HCT116 (cell line): ENCODE measurements around the gene CIAO1. TPM values are rescaled to one million over a fixed set of nuclear protein-coding genes. Genes with fewer than 3 reads are reported as not detected.

Source experiments
- ATAC-seq: fragments of 200-7000 bp; cut with Tn5 transposase; 2 replicates; pipeline ENCODE4 v1.9.1; 2020; ENCODE audit warnings: mild to moderate bottlenecking, moderate library complexity
- Bru-seq: library from RNA; stranded (reverse); fragments of 400-500 nt; gene quantifications from one replicate; lab custom pipeline; 2021; lab: Mats Ljungman, UMichigan
- BruChase-seq, 2 experiments: library from RNA; stranded (reverse); fragments of 400-500 nt; gene quantifications; one replicate each; lab custom pipeline; 2021; lab: Mats Ljungman, UMichigan
- BruUV-seq: library from RNA; stranded (reverse); fragments of 400-500 nt; replicated peaks from 2 replicates; lab custom pipeline; 2021; lab: Mats Ljungman, UMichigan
- CTCF ChIA-PET: fragments of 300-600 bp; sonication (Branson Sonifier 250); formaldehyde crosslinking; loops from one replicate; lab custom pipeline; 2021; ENCODE audit warnings: antibody characterized with exemption; lab: Charles Lee
- POLR2A ChIA-PET: fragments of 300-600, 350-600 bp; sonication (Branson Sonifier 250); formaldehyde crosslinking; loops from one replicate; lab custom pipeline; 2021; ENCODE audit warnings: antibody characterized with exemption; lab: Charles Lee
- RAD21 ChIA-PET, 2 experiments: fragments of 300-600 bp; sonication (Branson Sonifier 250); formaldehyde crosslinking; loops; one replicate each; lab custom pipeline; 2023; ENCODE audit warnings: low total read pairs in 2 of 2; ENCODE audit not compliant: uncharacterized antibody in 2 of 2, unreplicated experiment in 2 of 2, low non-redundant PET in 1 of 2; lab: Charles Lee
- DNase-seq: peaks from one replicate; pipeline ENCODE4 v3.0.0-alpha.2; 2010; ENCODE audit warnings: low read depth, low spot score
- H2AFZ ChIP-seq: fragments of 200-600 bp; shearing (Covaris generic), sonication (generic); 2 replicates; pipeline ENCODE4 v1.6.1; 2017; ENCODE audit warnings: low read depth, mixed run types, mixed read lengths, antibody characterized with exemption, low read length; ENCODE audit not compliant: poor library complexity, severe bottlenecking
- H3K27ac ChIP-seq: 2 replicates; pipeline ENCODE4 v1.5.1; 2012; ENCODE audit warnings: low read depth, low read length
- H3K27me3 ChIP-seq: fragments of 200-600 bp; sonication (generic); 2 replicates; pipeline ENCODE4 v1.6.1; 2016; ENCODE audit warnings: mixed run types, low read length, mixed read lengths; ENCODE audit not compliant: insufficient read depth
- H3K36me3 ChIP-seq, 2 experiments: fragments of 200-500 bp in 1 of 2; fragments of 200-600 bp in 1 of 2; sonication (Bioruptor generic) in 1 of 2; sonication (generic) in 1 of 2; 2 replicates each; pipeline versions ENCODE4 v1.5.1 to v1.6.1; 2014 to 2016; ENCODE audit warnings: low read length in 2 of 2, inconsistent platforms in 1 of 2, mixed read lengths in 1 of 2, mixed run types in 1 of 2; ENCODE audit not compliant: insufficient read depth in 2 of 2, control insufficient read depth in 1 of 2
- H3K4me1 ChIP-seq, 2 experiments: fragments of 200-600 bp in 1 of 2; sonication (generic) in 1 of 2; 2 replicates each; pipeline versions ENCODE4 v1.5.1 to v1.6.1; 2012 to 2017; ENCODE audit warnings: low read length in 2 of 2, inconsistent platforms in 1 of 2, mild to moderate bottlenecking in 1 of 2, mixed read lengths in 1 of 2, mixed run types in 1 of 2, moderate library complexity in 1 of 2; ENCODE audit not compliant: insufficient read depth in 2 of 2, control insufficient read depth in 1 of 2
- H3K4me2 ChIP-seq: fragments of 200-600 bp; sonication (generic); 2 replicates; pipeline ENCODE4 v1.6.1; 2017; ENCODE audit warnings: mixed run types, low read length, mixed read lengths
- H3K4me3 ChIP-seq, 2 experiments: fragments of 200-600 bp in 1 of 2; sonication (generic) in 1 of 2; replicated peaks in 1 of 2; 2 replicates each; pipeline ENCODE4 v1.5.1; 2011 to 2016; ENCODE audit warnings: low read length in 2 of 2, control low read depth in 1 of 2, low read depth in 1 of 2, mild to moderate bottlenecking in 1 of 2, mixed read lengths in 1 of 2, mixed run types in 1 of 2
- H3K79me2 ChIP-seq: fragments of 200-600 bp; sonication (generic); 2 replicates; pipeline ENCODE4 v1.6.1; 2017; ENCODE audit warnings: mild to moderate bottlenecking, mixed run types, low read length, moderate library complexity, mixed read lengths; ENCODE audit not compliant: insufficient read depth
- H3K9ac ChIP-seq: fragments of 200-600 bp; sonication (generic); 2 replicates; pipeline ENCODE4 v1.6.1; 2016; ENCODE audit warnings: low read length, mixed read lengths
- H3K9me2 ChIP-seq: fragments of 200-600 bp; sonication (generic), shearing (Covaris generic); 2 replicates; pipeline ENCODE4 v1.6.1; 2017; ENCODE audit warnings: mixed run types, mild to moderate bottlenecking, moderate library complexity; ENCODE audit not compliant: insufficient read depth
- H3K9me3 ChIP-seq, 2 experiments: fragments of 200-500 bp in 1 of 2; fragments of 200-600 bp in 1 of 2; sonication (Bioruptor generic) in 1 of 2; sonication (generic) in 1 of 2; 2 replicates each; pipeline ENCODE4 v1.6.1; 2014 to 2017; ENCODE audit warnings: low read length in 2 of 2, mixed read lengths in 2 of 2, inconsistent platforms in 1 of 2, low read depth in 1 of 2, mild to moderate bottlenecking in 1 of 2, mixed run types in 1 of 2, moderate library complexity in 1 of 2; ENCODE audit not compliant: control insufficient read depth in 1 of 2, insufficient read depth in 1 of 2
- H4K20me1 ChIP-seq: fragments of 200-600 bp; sonication (generic), shearing (Covaris generic); 2 replicates; pipeline ENCODE4 v1.6.1; 2017; ENCODE audit warnings: mixed run types, mild to moderate bottlenecking, moderate library complexity; ENCODE audit not compliant: insufficient read depth
- CBX3 ChIP-seq: IDR thresholded peaks from 2 replicates; pipeline ENCODE4 v1.6.1; 2012; ENCODE audit warnings: low read depth
- CEBPB ChIP-seq: IDR thresholded peaks from 2 replicates; pipeline ENCODE4 v1.6.1; 2012; ENCODE audit warnings: low read depth
- ELF1 ChIP-seq: IDR thresholded peaks from 2 replicates; pipeline ENCODE4 v1.6.1; 2012; ENCODE audit warnings: low read depth, borderline replicate concordance
- EZH2 ChIP-seq: fragments of 200-600 bp; sonication (generic); IDR thresholded peaks from 2 replicates; pipeline ENCODE4 v1.6.1; 2017; ENCODE audit warnings: antibody characterized with exemption, mixed run types
- EZH2phosphoT487 ChIP-seq: fragments of 200-600 bp; IDR thresholded peaks from 2 replicates; pipeline ENCODE4 v1.6.1; 2018; ENCODE audit warnings: antibody characterized with exemption, borderline replicate concordance
- FOSL1 ChIP-seq: IDR thresholded peaks from 2 replicates; pipeline ENCODE4 v1.6.1; 2012; ENCODE audit warnings: low read depth
- JUND ChIP-seq: IDR thresholded peaks from 2 replicates; pipeline ENCODE4 v1.6.1; 2012
- MAX ChIP-seq: IDR thresholded peaks from 2 replicates; pipeline ENCODE4 v1.6.1; 2012
- POLR2A ChIP-seq: IDR thresholded peaks from 2 replicates; pipeline ENCODE4 v1.7.0; 2011; ENCODE audit warnings: borderline replicate concordance; ENCODE audit not compliant: insufficient read depth, insufficient read length; ENCODE audit errors: extremely low read depth
- RAD21 ChIP-seq: IDR thresholded peaks from 2 replicates; pipeline ENCODE4 v1.6.1; 2012; ENCODE audit warnings: low read depth, mild to moderate bottlenecking
- SIN3A ChIP-seq: IDR thresholded peaks from 2 replicates; pipeline ENCODE4 v1.6.1; 2012; ENCODE audit warnings: low read depth
- SP1 ChIP-seq: IDR thresholded peaks from 2 replicates; pipeline ENCODE4 v1.6.1; 2012; ENCODE audit warnings: low read depth
- TCF7L2 ChIP-seq: IDR thresholded peaks from 2 replicates; pipeline ENCODE4 v1.7.0; 2011; ENCODE audit warnings: borderline replicate concordance, inconsistent platforms; ENCODE audit not compliant: insufficient read depth, insufficient read length; ENCODE audit errors: extremely low read depth
- YY1 ChIP-seq: IDR thresholded peaks from 2 replicates; pipeline ENCODE4 v1.6.1; 2011; ENCODE audit warnings: low read length, low read depth, moderate library complexity, mild to moderate bottlenecking; ENCODE audit not compliant: insufficient replicate concordance; ENCODE audit errors: extremely low read depth
- ZBTB33 ChIP-seq: IDR thresholded peaks from 2 replicates; pipeline ENCODE4 v1.6.1; 2011; ENCODE audit warnings: mild to moderate bottlenecking, low read length, moderate library complexity; ENCODE audit not compliant: insufficient replicate concordance; ENCODE audit errors: extremely low read depth
- ZNF274 ChIP-seq: fragments of 200-500 bp; sonication (Bioruptor generic); IDR thresholded peaks from 2 replicates; pipeline ENCODE4 v1.6.1; 2014; ENCODE audit warnings: mild to moderate bottlenecking, low read depth, low read length, inconsistent platforms
- intact Hi-C: fragments of 100-400 bp; cut with micrococcal nuclease; formaldehyde crosslinking; loops from 2 replicates; pipeline ENCODE4 v1.10.0; 2022
- long read RNA-seq: library from polyadenylated mRNA; unstranded; transcript quantifications from one replicate; pipeline ENCODE4 v2.0.0, GENCODE V29; 2021; ENCODE audit not compliant: unreplicated experiment
- polyA plus RNA-seq: library from polyadenylated mRNA; unstranded; fragments of >200 nt; gene quantifications from 2 replicates; pipeline ENCODE4 v1.2.1, GENCODE V29; 2012; ENCODE audit warnings: missing spikeins
- total RNA-seq: library from RNA; stranded (reverse); gene quantifications from one replicate; pipeline ENCODE4 v1.2.1, GENCODE V29; 2021; ENCODE audit not compliant: unreplicated experiment
- TF ChIP-seq, protein P1 (sequence below): IDR thresholded peaks from 2 replicates; pipeline ENCODE4 v1.6.1; 2012; ENCODE audit warnings: low read depth
- TF ChIP-seq, protein P2 (sequence below): IDR thresholded peaks from 2 replicates; pipeline ENCODE4 v1.6.1; 2012

CIAO1 gene
- total RNA-seq (76.8 TPM), Bru-seq, nascent RNA (percentile 90 among the genes with signal in this experiment), BruChase-seq, experiment 1, labeled RNA remaining after a 6-hour chase (percentile 96 among the genes with signal in this experiment), BruChase-seq, experiment 2, labeled RNA remaining after a 2-hour chase (percentile 95 among the genes with signal in this experiment)
- 54.7 and 62.0 TPM in 2 replicates for polyA plus RNA-seq
- long read RNA-seq, transcript CIAO1-203 (7 exons, 1,533 nt), result major isoform, 228 of 308 reads
- long read RNA-seq, partial matches to known transcripts, result 14 of 308 reads
- long read RNA-seq, other reads (novel, unspliced or antisense), result 66 of 308 reads

- no peaks in the 10 kb centered on the region for H4K20me1 ChIP-seq
- H3K4me3 ChIP-seq, result peak within 1 kb of the TSS; percentile 89 to 93
- no peak within 1 kb of the TSS for H2AFZ ChIP-seq
- BruUV-seq, result TSS peak; percentile 61
- peaks cover 14 to 32% of the 10 kb centered on the region in 2 experiments; a peak in 3 of 4 replicates for H3K36me3 ChIP-seq
- H3K9me3 ChIP-seq, result no peaks in the 10 kb centered on the region
- ChIA-PET RAD21 (no interaction called here), CTCF (interaction anchor here (1.1 to 2.5 kb wide), 2 partner anchors 92 to 273 kb away, joined by 5 to 14 read pairs; no protein-coding TSS in a partner anchor), POLR2A (interaction anchor here (0.7 kb wide), 1 partner anchor 127 kb away, joined by 5 read pairs; no protein-coding TSS in a partner anchor)
- peaks cover 72% of the 10 kb centered on the region for H3K79me2 ChIP-seq
- H3K27me3 ChIP-seq, result no peaks in the 10 kb centered on the region
- peak within 1 kb of the TSS; percentile 71 for H3K27ac ChIP-seq
- intact Hi-C loops, result loop anchor here (2.0 kb wide), 3 partner anchors 39 to 273 kb away; partner anchors contain the start of genes ASTL and SNRNP200
- peaks cover 14 to 34% of the 10 kb centered on the region in 2 experiments for H3K4me1 ChIP-seq
- peak within 1 kb of the TSS; percentile 77 for H3K9ac ChIP-seq
- peak; percentile 90 for DNase-seq
- H3K4me2 ChIP-seq, result peak within 1 kb of the TSS; percentile 75
- no peaks in the 10 kb centered on the region for H3K9me2 ChIP-seq
- peak; percentile 96 for ATAC-seq
- TF ChIP-seq EZH2phosphoT487, result no peak
- TF ChIP-seq CBX3, result peak; percentile 68; the same call in 1 of the 2 replicates
- TF ChIP-seq ZNF274, result no peak
- no peak for TF ChIP-seq FOSL1
- TF ChIP-seq, protein P1, sequence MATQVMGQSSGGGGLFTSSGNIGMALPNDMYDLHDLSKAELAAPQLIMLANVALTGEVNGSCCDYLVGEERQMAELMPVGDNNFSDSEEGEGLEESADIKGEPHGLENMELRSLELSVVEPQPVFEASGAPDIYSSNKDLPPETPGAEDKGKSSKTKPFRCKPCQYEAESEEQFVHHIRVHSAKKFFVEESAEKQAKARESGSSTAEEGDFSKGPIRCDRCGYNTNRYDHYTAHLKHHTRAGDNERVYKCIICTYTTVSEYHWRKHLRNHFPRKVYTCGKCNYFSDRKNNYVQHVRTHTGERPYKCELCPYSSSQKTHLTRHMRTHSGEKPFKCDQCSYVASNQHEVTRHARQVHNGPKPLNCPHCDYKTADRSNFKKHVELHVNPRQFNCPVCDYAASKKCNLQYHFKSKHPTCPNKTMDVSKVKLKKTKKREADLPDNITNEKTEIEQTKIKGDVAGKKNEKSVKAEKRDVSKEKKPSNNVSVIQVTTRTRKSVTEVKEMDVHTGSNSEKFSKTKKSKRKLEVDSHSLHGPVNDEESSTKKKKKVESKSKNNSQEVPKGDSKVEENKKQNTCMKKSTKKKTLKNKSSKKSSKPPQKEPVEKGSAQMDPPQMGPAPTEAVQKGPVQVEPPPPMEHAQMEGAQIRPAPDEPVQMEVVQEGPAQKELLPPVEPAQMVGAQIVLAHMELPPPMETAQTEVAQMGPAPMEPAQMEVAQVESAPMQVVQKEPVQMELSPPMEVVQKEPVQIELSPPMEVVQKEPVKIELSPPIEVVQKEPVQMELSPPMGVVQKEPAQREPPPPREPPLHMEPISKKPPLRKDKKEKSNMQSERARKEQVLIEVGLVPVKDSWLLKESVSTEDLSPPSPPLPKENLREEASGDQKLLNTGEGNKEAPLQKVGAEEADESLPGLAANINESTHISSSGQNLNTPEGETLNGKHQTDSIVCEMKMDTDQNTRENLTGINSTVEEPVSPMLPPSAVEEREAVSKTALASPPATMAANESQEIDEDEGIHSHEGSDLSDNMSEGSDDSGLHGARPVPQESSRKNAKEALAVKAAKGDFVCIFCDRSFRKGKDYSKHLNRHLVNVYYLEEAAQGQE, result no peak
- TF ChIP-seq YY1, result peak; percentile 75
- peak; percentile 94 for TF ChIP-seq ELF1
- TF ChIP-seq ZBTB33, result peak; percentile 95
- TF ChIP-seq SIN3A, result peak; percentile 86
- no peak for TF ChIP-seq CEBPB
- peak; percentile 27 for TF ChIP-seq POLR2A
- no peak for TF ChIP-seq JUND
- TF ChIP-seq EZH2, result no peak
- TF ChIP-seq SP1, result peak; percentile 77
- no peak for TF ChIP-seq RAD21
- TF ChIP-seq, protein P2, sequence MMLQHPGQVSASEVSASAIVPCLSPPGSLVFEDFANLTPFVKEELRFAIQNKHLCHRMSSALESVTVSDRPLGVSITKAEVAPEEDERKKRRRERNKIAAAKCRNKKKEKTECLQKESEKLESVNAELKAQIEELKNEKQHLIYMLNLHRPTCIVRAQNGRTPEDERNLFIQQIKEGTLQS, result no peak
- peak; percentile 84 for TF ChIP-seq MAX
- TF ChIP-seq TCF7L2, result peak; percentile 3
These were observed at the start of gene CIAO1, which contains the start of gene TMEM127 for GRCh38 chr2:96265840-96266679. Gene CIAO1, plus strand, starts transcription at chr2:96266225. Its CDS starts 126 bp downstream, at chr2:96266351. Gene TMEM127, minus strand, starts transcription at chr2:96265997. Its CDS starts 616 bp downstream, at chr2:96265381.
